CD4-positive, alpha-beta T cell treated with Interleukin-2 at 100 ng/mL for 4 hours (primary cell): ENCODE measurements around the gene MEA1.
A peak's percentile ranks its signal among the peaks of the same experiment; 100 is the strongest.

Experiments used
- DNase-seq: peaks from one replicate; pipeline ENCODE4 v3.0.0-alpha.2; 2020; ENCODE audit warnings: low spot score

Gene MEA1

DNA sequence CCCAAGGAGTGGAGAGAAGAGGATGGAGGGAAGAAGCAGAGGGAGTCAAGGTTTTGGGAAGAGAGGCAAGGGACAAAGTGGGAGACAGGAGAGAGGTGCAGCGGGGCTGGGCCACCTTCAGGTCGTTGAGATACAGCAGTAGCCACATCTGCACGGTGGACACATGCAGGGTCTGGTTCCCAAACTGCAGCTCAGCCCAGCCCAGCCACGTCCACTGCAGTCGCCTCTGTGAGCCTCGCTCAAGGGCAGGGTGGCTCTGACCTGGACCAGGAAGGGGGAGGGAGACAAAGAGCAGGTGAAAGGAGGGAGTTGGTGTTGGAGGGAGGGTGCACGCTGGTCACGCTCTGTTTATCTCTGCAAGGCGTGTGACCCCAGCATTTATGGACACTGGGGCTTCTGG, 25.0 kb upstream of the MEA1 start:
- no peak for DNase-seq

DNA sequence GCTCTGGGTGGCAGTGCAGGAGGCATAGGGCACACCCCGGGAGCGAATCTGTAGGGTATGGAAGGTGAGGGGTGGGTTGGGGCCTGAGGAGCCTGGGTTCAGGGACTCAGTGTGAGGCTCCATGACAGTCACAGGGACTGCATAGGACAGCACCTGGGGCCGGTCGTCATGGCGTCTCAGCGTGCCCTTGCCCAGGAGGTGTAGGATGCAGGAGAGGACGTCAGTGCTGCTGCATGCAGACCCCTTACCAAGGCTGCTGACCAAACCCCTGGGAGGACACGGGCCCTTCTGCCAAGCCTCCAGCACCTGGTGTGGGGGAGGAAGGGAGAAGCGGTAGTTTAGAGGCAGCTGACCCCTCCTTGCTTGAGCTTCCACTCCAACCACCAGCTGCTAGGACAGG, 24.0 kb upstream of the MEA1 start:
- DNase-seq: no peak

DNA sequence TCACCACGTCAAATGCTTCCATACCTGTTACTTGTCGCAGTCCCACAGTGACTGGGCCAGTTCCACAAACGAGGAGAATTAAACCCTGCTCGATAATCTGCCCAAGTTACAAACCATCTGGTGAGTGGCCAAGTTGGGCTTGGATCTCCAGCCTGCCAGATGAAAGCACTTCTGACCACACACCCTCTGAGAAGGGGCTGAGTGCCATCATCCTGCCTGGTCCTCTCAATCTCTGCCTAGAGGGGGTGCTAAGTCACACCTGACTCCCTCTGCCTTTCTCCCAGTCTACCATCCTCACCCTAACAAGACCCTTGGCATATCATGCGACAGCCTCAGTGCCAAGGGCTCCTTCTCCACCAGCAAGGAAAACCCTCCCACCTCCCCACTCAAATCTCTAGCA, 23.5 kb upstream of the MEA1 start:
- DNase-seq: no peak

DNA sequence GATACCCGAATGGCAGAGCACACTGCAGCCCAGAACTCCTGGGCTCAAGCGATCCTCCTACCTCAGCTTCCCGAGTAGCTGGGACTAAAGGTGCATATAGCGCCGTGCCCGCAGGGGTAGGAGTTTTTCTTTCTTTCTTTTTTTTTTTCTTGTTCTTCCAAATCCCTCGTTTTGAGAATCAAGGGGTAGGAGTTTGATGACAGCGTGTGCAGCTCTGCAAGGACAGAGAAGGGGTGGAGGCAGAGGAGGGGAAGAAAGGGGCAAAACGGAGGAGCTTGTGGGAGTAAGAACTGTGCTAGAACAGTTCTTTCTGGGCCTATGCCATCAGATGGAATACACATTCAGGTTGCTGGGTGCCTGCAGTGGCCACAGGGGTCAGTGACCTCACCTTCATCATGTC, 23.0 kb upstream of the MEA1 start:
- DNase-seq: no peak

DNA sequence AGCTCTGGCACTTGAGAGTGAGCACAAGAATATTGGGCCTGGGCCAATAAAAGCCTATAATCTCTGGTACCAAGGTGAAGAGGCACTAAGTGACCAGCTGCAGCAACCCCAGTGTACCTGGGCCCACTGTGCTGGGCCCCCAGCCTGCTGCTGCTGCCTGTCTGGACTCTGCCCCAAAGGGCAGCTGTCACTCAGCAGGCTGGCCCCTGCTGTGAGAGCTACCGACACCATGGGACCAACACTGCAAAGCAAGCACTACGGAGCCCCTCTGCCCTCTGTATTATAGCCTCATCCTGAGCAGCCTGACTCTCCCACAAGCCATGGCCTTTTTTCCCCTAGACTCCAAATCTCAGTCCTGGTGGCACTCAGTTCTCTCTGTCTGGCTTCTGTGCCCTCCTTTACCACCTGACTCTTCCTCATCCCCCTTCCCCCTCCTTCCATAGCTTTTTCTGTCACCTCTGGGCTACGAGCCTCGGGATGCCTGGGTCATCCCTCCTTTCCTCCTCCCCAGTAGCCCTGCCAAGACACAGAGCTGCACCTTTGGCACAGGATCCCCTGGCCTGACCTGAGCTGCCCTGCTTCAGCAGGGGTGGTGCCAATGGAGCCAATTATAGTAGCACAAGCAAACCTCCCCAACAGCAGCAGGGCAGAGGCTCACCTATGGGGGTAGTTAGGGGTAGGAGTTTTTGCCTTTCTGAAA, 21.9 kb upstream of the MEA1 start:
- no peak for DNase-seq

DNA sequence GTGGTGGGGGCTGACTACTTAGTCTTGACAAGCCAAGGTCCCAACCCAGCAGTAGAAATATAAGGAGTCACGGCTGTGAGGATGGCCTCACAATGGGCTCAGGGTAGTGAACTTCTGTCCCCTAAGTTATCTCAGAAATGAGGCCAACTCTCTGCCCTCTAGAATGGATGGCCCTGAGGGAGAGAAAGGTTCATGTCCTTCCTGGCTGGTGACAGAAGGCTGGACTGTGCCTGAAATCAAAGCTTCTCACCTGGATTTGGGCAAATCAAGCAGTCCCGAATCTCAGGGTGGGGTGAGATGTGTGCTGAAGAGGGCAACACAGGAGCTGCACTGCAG, 20.4 kb upstream of the MEA1 start:
- no peak for DNase-seq

DNA sequence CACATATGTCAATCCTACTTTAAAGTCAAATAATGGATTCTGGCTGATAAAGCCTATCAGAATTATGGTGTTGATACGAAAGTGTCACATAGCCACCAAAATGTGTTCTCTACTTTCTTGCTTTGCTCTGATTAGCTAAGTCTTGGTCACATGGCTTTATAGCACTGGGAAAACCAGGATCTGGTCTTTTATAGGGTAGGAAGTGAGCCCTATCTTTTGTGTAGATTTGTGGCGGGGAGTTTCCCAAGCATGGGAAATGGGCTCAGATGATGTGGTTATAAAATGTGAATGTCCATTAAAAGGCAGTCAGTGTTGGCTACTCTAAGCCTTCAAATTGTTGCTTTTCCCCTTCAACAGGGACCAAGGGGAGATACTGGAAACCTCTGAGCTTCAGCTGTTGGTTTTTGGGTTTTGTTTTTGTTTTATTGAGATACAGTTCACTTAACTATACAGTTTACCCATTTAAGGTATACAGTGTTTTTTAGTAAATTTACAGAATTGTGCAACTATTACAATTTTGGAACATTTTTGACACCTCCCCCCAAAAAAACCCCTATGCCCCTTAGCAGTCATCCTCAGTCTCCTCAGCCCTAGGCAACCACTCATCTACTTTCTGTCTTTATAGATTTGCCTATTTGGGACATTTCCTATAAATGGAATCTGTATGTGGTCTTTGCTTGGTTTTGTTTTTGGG, 19.9 kb upstream of the MEA1 start:
- DNase-seq: no peak

DNA sequence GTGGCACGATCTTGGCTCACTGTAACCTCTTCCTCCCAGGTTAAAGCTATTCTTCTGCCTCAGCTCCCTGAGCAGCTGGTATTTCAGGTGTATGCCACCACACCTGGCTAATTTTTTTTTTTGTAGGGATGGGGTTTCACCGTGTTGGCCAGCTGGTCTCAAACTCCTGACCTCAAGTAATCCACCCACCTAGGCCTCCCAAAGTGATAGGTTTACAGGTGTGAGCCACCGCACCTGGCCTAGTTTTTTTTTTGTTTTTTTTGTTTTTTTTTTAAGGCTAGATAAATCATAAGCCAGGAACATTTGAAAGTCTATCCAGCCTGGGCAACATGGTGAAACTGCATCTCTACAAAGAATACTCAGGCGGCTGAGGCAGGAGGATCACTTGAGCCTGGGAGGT, 18.6 kb upstream of the MEA1 start:
- no peak for DNase-seq

DNA sequence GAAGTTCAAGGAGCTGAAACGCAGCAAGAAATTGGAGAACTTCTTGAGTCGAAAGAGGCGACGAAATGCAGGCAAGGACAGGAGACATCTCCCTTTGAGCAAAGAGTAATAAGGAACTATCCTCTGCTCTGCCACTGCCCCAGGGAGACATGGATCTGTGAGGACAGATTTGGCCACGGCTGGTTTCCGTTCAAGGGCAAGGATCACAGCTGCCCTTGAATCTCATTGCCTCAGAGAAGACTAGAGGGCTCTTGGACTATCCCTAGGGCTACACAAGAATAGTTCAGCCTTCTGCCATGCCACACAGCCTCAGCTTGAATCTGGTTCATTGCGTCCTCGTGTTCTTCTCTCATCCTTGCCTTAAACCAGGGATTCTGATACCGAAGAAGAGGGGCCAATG, 15.4 kb upstream of the MEA1 start:
- DNase-seq: no peak

DNA sequence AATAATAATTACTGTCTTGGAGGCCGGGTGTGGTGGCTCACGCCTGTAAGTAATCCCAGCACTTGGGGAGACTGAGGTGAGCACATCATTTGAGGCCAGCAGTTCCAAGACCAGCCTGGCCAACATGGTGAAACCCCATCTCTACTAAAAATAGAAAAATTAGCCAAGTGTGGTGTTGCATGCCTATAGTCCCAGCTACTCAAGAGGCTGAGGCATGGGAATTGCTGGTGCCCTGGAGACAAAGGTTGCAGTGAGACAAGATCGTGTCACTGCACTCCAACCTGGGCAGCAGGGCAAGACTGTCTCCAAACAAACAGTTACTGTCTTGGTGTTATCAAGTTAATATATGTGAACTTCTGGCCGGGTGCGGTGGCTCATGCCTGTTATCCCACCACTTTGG, 12.6 kb upstream of the MEA1 start:
- DNase-seq: no peak

DNA sequence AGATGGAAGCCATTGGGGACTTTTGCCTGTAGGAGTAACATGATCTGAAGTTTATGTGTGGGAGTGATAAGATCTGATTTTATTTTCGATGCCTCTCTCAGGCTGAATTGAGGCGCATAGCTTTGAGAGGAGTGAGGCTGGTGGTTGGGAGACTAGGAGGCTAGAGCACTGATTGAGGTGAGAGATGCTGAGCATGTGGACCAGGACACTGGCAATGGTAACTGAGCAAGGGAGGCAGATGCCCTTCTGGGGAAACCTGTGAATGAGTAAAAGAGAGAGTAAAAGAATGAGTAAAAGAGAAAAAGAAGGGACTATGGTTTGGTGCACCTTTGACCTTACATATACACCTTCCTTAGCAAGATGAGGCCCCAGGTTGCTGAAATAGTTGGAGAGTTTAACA, 10.7 kb upstream of the MEA1 start:
- DNase-seq: no peak

DNA sequence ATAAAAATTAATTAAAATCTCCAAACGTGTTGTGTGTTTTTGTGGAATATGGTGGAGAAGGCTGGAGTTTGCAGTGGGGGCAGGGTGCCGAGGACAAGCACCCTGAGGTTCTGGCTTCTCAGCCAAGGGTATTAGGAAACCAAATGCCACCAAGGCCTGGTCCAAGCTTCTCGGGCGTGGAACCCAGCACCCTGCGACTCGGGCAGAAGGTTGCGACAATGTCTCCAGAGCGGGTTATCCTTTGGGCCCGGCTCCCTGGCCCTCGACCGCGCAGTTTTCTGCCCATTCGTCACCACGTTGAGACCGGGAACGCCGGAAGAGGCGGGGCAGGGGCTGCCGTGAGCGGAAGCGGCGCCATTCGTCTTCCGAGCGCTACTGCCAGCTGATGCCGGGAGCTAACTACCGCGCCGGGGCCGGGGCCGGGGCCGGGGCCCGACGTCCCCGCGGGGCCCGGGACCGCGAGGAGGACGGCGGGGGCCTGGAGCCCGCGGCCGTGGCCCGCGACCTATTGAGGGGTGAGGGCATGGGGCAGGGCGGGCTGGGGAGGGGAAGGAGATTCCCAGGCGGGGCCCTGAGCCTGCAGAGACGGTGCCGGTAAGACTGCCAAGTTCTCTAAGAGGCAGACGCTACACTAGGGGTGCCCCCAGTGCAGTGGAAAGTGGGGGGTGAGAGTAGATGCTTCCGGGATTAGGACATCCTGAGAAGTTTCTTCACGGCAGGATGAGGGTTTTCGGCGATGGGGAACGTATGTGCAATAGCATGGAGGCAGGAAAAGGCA, 7.7 kb upstream of the MEA1 start, which contains the start of gene RRP36:
RRP36 (plus strand) TSS at position 354 of the 778 bp plus-strand sequence; CDS start at position 386, 32 bp downstream.
- peak; percentile 66 for DNase-seq

DNA sequence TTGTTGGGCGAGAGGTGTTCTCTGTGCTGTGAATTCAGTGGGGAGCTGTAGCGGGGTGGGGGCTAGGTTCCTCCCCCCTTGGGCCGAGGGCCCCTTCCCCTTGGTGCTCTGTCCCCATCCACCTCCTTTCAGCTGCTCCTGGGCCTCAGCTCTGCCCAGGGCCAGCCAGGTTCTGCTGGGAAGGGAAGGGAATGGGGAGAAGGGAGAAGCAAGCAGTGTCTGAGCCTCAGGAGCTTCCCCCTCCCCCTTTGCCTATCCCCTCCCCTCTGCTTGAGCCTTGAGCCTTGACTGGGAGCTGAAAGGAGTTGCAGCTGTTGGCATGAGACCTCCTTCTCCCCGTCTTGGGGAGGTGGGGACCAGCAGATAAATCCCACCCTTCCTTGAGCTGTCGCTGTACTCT, 7.1 kb upstream of the MEA1 start:
- no peak for DNase-seq

DNA sequence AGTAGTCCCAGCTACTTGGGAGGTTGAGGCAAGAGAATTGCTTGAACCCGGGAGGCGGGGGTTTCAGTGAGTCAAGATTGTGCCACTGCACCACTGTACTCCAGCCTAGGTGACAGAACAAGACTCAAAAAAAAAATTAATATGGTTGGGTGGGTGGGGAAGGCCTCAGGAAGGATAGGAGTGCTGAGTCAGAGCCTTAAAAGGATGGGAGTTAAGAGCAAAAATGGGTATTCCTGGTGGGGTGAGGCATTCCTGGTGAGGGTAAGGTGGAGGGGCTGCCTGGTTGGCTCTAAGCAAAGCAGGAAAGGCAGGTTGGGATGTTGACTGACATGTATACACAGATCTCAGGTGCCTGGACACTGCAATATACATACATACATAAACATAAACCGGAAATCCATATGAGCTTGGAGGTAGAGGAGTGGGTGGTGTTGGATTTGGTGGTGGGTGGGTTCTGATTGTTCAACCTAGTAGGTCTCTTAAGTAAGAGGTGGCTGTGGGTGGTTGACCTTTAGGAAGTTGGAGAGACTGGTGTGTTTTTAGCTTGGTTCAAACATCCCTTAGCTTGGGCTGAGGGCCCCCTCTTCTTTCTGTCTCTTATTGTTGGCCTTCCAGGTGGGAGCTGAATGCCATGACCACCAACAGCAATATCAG, 6.4 kb upstream of the MEA1 start:
- DNase-seq: no peak

DNA sequence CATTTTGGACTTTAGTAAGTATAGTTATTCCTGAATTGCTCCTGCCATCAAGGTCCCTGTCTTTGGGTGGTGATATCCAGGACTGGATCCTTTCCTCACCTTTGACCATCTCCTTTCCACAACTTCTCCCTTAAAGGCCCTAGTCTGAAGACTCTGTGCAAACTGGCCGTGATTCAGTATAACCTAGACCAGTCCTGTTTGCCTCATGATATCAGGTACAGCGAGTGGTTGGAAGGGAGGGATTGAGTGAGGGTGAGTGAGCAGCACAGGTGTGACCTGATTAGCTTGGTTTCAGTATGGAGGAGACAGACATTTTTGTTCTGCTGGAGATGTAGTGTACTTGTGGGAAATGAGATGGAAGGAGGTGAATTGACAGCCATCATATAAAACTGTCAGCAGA, 5.4 kb upstream of the MEA1 start:
- DNase-seq: no peak

DNA sequence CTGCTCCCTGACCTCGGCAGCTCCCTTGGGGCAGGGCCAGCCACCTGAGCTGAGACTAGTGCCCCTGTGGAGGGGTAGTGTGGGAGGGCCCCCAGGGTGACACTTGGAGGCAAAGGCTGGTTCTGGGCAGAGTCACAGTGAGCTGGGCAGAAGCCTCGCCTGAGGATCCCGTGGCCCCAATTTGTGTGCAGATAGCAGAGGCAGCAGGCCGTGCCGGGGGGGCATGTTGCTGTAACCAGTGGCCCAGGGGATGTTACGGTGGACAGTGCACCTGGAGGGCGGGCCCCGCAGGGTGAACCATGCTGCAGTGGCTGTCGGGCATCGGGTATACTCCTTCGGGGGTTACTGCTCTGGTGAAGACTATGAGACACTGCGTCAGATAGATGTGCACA, 3.2 kb upstream of the MEA1 start:
- DNase-seq: no peak

DNA sequence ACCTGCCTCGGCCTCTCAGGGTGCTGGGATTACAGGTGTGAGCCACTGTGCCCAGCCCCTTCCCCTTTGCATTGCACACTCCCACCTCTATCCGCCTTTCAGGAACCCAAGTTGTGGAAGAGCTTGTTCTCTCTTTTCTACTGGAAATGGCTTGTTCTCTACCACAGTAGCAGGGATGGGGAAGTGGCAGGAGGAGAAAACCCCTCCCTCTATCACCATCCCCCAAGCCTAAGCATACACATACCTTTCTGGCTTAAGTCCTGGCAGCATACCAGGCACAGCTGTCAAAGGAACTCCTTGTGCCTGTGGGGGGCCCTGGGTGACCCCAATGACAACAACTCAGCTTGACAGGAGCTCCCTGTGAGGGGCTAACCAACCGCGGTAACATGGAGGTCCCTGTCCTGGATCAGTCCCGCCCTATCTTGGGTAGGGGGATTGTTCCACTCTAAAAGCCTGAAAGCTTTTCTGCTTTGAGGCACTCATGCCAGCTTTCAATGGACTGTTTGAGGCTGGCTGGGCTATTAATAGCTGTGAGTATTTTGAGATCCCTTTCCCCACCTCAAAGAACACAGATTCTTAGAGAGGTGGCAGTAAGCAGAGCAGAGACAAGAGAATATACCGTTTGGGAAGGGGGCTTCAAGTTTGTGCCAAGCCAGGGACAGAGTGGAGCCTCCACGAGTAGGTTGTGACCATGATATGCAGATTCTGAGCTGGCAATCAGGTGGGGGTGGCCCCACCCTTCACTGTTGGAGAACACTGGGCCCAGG, 2.6 kb upstream of the MEA1 start:
- no peak for DNase-seq

DNA sequence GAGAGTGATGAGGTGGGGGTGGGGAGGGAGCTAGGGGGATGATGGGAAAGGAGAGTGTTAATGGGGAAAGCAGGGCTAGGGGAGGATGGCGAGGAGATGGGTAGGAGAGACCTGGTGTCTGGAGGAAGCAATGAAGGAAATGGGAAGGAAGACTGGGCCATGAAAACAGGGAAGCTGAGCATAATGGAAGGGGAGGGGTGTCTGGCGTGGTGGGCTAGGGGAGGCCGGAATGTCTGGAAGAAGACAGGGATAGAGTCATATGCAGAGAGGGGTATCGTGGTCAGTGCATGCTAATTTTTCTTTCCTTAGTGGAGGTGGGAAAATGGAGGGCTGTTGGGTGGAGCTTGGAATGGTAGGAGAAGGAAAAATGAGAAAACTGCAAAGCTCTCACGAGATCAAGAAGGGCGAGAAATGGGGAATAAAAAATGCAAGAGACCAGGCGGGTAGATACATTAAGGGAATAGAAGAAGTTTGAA, 726 bp upstream of the MEA1 start:
- DNase-seq: no peak

DNA sequence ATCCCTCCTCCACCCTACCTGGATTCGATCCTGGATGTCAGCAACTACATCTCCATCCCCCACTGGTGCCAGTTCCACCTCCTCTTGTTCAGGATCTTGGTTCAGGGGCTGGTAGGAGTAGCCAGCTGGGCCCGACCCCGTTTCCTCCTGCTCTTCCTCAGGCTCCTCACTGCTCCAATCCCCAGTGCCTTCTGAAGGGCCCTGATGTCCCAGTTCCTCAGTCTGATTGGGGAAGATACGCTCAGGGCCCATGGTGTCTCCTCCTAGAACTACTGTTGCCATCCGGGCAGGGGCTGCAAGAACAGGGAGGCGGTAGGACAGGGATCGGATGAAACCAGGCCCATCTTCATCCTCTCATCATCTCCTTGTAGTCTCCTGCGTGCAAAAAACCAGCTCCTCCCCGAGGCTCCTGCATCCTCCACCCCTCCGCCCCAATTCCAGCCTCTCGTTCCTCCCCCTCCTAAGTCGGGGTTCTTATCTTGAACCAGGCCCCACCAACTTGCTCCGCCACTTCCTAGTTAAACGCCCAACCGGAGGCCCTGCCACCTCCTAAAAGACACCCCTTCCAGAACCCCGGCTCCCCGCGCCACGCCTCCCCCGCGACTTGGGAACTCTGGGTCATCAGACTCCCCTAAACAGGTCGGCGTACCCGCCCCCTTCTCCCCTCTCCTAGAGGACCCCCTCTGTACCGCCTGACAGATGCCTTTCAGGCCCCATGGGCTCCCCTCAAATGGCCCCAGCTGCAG, 476 bp downstream of the MEA1 start:
- no peak for DNase-seq

DNA sequence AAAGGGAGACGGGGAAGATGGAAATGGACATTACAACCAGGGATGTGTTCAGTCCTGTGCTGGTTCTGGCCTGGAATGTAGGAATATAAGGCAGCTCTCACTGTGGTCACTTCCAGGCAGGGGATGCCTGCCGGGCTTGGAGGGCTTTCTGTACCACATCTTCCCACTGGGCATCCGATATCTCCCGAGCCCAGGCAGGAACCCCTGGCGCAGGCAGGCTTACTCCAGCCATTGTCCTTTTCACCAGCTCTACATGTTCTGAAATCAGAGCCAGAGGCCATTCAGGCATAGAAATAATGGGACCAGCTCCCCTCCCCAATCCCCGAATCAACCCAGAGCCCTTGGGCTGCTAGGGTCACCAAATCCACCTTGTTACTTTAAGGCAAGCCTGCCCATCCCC, 1.4 kb downstream of the MEA1 start:
- no peak for DNase-seq

DNA sequence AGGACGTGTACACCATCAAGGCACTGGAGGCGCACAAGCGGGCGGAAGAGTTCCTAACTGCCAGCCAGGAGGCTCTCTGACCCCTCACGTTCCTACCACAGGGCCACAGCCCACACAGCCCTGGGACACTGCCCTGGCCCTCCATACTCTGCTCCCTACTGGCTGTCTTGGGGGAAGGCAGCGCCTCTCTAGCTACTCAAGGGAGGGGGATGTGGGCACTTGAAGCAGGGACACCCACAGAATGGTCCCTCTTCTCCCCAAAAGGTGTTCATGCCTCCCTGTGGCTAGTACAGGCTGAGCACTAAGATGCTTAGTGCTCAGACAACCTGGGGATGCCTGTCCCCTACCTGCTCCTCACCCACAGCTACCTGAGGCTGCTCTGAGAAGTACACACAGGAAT, 2.5 kb downstream of the MEA1 start:
- no peak for DNase-seq
